ENCODE data around the gene FAHD1.

The FAHD1 gene

DNA sequence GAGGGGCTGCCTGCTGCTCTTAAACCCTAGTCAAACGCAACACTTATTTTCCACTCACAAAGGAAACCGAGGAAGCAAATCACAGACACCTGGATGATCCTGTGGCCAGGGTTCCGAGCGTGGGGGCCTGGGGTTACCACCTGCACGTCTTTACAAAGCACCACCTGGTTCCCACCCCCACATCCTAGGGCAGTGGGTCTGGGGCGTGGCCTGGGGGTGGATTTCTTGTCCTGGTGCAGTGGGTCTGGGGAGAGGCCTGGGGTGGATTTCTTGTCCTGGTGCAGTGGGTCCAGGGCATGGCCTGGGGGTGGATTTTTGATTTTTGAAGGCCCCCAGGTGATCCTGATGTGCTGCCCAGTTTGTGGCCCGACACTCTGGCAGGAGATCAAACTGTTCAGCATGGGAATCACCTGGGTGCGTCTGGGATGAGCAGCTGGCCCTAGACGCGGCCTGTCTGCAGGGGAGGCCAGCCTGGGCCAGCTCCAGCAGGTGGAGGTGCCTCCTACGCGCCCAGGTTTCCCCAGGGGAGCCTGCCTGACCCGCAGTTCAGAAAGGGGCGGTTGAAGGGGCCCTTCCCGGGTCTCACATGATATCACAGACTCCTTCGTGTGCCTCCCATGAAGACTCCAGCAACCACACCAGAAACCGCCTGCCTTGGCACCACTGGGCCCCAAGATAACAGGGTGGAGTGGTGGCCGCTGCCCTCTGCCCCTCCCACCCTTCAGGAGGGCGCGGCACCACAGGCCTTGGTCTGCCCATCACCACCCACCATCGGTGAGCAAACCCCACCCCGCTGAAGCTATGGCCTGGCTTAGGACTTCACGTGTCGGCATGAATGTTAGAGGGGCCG, 6.7 kb upstream of the FAHD1 start:
- Histone ChIP-seq H3K9ac (no peak overlapping the region), H3K27ac (no peak overlapping the region), H3K36me3 (ENCODE audit: control insufficient read depth, insufficient read depth, low read length) (no peaks in the 10 kb centered on the region), H3K4me1 (peaks cover under 1% of the 10 kb centered on the region), H3K9me3 (ENCODE audit: control insufficient read depth, low read length) (no peaks in the 10 kb centered on the region), H2AFZ (no peak overlapping the region), H3K4me2 (ENCODE audit: low read length) (no peak overlapping the region), H3K27me3 (ENCODE audit: control insufficient read depth, insufficient read depth, low read length) (no peaks in the 10 kb centered on the region), H3K4me3 (ENCODE audit: low read depth, low read length) (no peak overlapping the region), H3K79me2 (peaks cover 46% of the 10 kb centered on the region)
- TF ChIP-seq, protein P1, sequence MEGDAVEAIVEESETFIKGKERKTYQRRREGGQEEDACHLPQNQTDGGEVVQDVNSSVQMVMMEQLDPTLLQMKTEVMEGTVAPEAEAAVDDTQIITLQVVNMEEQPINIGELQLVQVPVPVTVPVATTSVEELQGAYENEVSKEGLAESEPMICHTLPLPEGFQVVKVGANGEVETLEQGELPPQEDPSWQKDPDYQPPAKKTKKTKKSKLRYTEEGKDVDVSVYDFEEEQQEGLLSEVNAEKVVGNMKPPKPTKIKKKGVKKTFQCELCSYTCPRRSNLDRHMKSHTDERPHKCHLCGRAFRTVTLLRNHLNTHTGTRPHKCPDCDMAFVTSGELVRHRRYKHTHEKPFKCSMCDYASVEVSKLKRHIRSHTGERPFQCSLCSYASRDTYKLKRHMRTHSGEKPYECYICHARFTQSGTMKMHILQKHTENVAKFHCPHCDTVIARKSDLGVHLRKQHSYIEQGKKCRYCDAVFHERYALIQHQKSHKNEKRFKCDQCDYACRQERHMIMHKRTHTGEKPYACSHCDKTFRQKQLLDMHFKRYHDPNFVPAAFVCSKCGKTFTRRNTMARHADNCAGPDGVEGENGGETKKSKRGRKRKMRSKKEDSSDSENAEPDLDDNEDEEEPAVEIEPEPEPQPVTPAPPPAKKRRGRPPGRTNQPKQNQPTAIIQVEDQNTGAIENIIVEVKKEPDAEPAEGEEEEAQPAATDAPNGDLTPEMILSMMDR (IDR thresholded peaks at IDR 0.05), result no peak

DNA sequence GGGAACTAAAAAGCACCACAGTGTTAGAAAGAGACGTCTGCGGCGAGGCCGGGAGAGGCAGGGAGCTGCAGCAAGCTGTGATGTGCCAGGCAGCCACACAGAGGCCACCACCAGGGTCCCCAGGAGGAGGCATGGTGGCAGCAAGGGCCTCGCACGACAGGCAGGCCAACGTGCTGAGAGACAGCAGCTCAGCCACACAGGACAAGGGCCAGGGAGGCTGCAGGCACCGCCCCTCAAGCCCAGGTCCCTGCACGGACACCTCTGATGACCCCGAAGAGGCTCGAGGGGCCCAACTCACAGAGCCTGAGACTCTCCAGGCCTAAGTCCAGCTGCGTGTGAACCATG, 6.1 kb upstream of the FAHD1 start:
- Histone ChIP-seq H3K4me1 (peaks cover 5% of the 10 kb centered on the region), H3K27ac (no peak overlapping the region)
- TF ChIP-seq, protein P1 (IDR thresholded peaks at IDR 0.05), result no peak

DNA sequence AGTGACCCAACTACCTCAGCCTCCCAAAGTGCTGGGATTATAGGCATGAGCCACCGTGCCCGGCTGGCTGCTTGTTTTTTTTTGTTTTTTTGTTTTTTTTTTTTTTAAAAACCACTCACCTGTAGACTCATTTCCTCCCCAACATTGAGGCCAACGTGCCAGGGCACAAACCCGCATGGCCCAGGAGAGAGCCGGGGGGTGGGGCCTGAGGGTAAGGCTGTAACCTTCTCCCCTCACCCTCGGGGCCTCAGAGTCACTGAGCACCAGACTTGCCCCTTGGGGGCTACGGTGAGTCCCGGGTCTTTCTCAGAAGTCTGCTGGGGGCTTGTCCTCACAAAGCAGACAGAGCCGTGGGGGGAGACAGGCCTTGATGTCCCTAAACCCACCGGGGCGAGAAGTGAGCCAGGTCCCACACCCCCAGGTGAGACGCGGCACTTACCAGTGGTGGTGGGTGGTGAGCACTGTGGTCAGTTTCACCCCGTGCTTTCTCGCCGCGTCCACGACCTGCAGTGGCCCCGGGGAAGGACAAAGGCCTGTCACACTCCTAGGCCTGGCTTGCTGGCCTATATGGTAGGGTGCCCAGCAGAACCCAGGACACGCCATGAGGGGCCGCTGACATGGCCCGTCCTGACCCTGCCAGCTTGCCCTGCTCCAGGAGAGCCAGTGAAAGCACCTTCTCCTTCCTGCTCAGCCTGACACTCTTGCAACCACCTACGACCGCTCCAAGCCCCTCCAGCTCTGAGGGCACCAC, 5.0 kb upstream of the FAHD1 start:
- Histone ChIP-seq H3K9ac (no peak overlapping the region), H3K4me2 (ENCODE audit: low read length) (no peak overlapping the region), H3K36me3 (ENCODE audit: control insufficient read depth, insufficient read depth, low read length) (no peaks in the 10 kb centered on the region), H3K9me3 (ENCODE audit: control insufficient read depth, low read length) (no peaks in the 10 kb centered on the region), H2AFZ (no peak overlapping the region), H3K79me2 (peaks cover 52% of the 10 kb centered on the region), H3K27me3 (ENCODE audit: control insufficient read depth, insufficient read depth, low read length) (no peaks in the 10 kb centered on the region), H3K27ac (no peak overlapping the region), H3K4me3 (ENCODE audit: low read depth, low read length) (no peak overlapping the region), H3K4me1 (peaks cover 5% of the 10 kb centered on the region)
- TF ChIP-seq, protein P1 (IDR thresholded peaks at IDR 0.05), result no peak

More for the DNA sequence above, 6.1 kb upstream of the FAHD1 start:
- Histone ChIP-seq H3K9ac (no peak overlapping the region), H3K4me3 (ENCODE audit: low read depth, low read length) (no peak overlapping the region), H3K4me2 (ENCODE audit: low read length) (no peak overlapping the region), H3K9me3 (ENCODE audit: control insufficient read depth, low read length) (no peaks in the 10 kb centered on the region), H3K27me3 (ENCODE audit: control insufficient read depth, insufficient read depth, low read length) (no peaks in the 10 kb centered on the region), H3K36me3 (ENCODE audit: control insufficient read depth, insufficient read depth, low read length) (no peaks in the 10 kb centered on the region), H2AFZ (no peak overlapping the region), H3K79me2 (peaks cover 52% of the 10 kb centered on the region)

DNA sequence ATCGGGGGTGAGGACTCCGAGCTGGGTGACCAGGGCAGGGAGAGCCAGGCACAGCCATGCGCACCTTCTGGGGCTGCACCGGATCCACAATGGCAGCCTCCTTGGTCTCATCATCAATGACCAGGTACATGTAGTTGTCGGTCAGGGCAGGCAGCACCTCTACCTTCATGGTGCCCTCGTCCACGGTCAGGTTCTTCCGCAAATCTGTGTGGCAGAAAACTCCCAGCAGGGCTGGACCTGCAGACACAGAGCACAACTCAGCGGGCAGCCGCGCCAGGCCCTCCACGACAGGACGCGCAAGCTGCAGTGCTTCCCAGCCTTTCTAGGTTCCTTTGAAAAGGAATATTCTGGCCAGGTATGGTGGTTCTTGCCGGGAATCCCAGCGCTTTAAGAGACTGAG, 4.2 kb upstream of the FAHD1 start:
- Histone ChIP-seq H3K36me3 (ENCODE audit: control insufficient read depth, insufficient read depth, low read length) (no peaks in the 10 kb centered on the region), H3K4me2 (ENCODE audit: low read length) (no peak overlapping the region), H2AFZ (no peak overlapping the region), H3K79me2 (peaks cover 54% of the 10 kb centered on the region), H3K9me3 (ENCODE audit: control insufficient read depth, low read length) (no peaks in the 10 kb centered on the region), H3K27me3 (ENCODE audit: control insufficient read depth, insufficient read depth, low read length) (no peaks in the 10 kb centered on the region), H3K4me1 (peaks cover 7% of the 10 kb centered on the region), H3K9ac (no peak overlapping the region), H3K27ac (no peak overlapping the region), H3K4me3 (ENCODE audit: low read depth, low read length) (no peak overlapping the region)
- TF ChIP-seq, protein P1 (IDR thresholded peaks at IDR 0.05), result no peak

Data from parathyroid adenoma (tissue), 2 donors.